KMS-11 (cell line): ENCODE measurements around the gene RXRA.

Experiments used
- H2AFZ ChIP-seq: fragments of 200-600 bp; sonication (generic); 2 replicates; pipeline ENCODE4 v1.6.1; 2016; ENCODE audit warnings: antibody characterized with exemption, mixed run types, low read depth
- H3K27ac ChIP-seq: fragments of 200-600 bp; sonication (generic); 2 replicates; pipeline ENCODE4 v1.6.1; 2016; ENCODE audit warnings: mild to moderate bottlenecking, mixed run types
- H3K27me3 ChIP-seq: fragments of 200-600 bp; sonication (generic); 2 replicates; pipeline ENCODE4 v1.6.1; 2017; ENCODE audit warnings: mild to moderate bottlenecking, low read depth, mixed run types, moderate library complexity; ENCODE audit not compliant: insufficient read depth
- H3K36me3 ChIP-seq: fragments of 200-600 bp; sonication (generic); 2 replicates; pipeline ENCODE4 v1.6.1; 2017; ENCODE audit warnings: mild to moderate bottlenecking, mixed run types; ENCODE audit not compliant: insufficient read depth
- H3K4me1 ChIP-seq: fragments of 200-600 bp; sonication (generic); 2 replicates; pipeline ENCODE4 v1.6.1; 2016; ENCODE audit warnings: mild to moderate bottlenecking, low read depth, mixed run types; ENCODE audit not compliant: poor library complexity, severe bottlenecking
- H3K4me2 ChIP-seq: fragments of 200-600 bp; sonication (generic); 2 replicates; pipeline ENCODE4 v1.7.0; 2016; ENCODE audit warnings: mild to moderate bottlenecking, mixed run types
- H3K4me3 ChIP-seq: fragments of 200-600 bp; sonication (generic); IDR thresholded peaks from 2 replicates; pipeline ENCODE4 v1.6.1; 2017; ENCODE audit warnings: low read depth, low read length, mixed read lengths; ENCODE audit not compliant: insufficient read depth
- H3K79me2 ChIP-seq: fragments of 200-600 bp; sonication (generic); 2 replicates; pipeline ENCODE4 v1.6.1; 2016; ENCODE audit warnings: low read depth, mixed run types; ENCODE audit not compliant: insufficient read depth
- H3K9ac ChIP-seq: fragments of 200-600 bp; sonication (generic); 2 replicates; pipeline ENCODE4 v1.6.1; 2016; ENCODE audit warnings: mild to moderate bottlenecking, mixed run types
- H4K20me1 ChIP-seq: fragments of 200-600 bp; sonication (generic); 2 replicates; pipeline ENCODE4 v1.6.1; 2016; ENCODE audit warnings: mild to moderate bottlenecking, mixed run types; ENCODE audit not compliant: insufficient read depth
- CTCF ChIP-seq: fragments of 200-600 bp; sonication (generic); conservative IDR thresholded peaks from 2 replicates; pipeline ENCODE4 v1.6.1; 2017; ENCODE audit warnings: low read depth, mild to moderate bottlenecking, antibody characterized with exemption, low read length, moderate library complexity, mixed read lengths

Gene RXRA

GRCh38 chr9:134361843-134362414 is 35.7 kb downstream of the RXRA start:
- Histone ChIP-seq H3K9ac (no peak overlapping the region), H3K79me2 (no peaks in the 10 kb centered on the region), H3K36me3 (no peaks in the 10 kb centered on the region), H4K20me1 (no peaks in the 10 kb centered on the region), H2AFZ (no peak overlapping the region), H3K27ac (no peak overlapping the region), H3K4me3 (no peak overlapping the region), H3K27me3 (no peaks in the 10 kb centered on the region), H3K4me1 (peaks cover 18% of the 10 kb centered on the region), H3K4me2 (no peak overlapping the region)
- TF ChIP-seq CTCF = no peak

GRCh38 chr9:134363450-134363849 is 37.2 kb downstream of the RXRA start:
- no peak for TF ChIP-seq CTCF
- Histone ChIP-seq H3K4me3 (no peak overlapping the region), H3K79me2 (no peaks in the 10 kb centered on the region; the same call in 1 of the 2 replicates), H3K9ac (no peak overlapping the region), H3K27ac (no peak overlapping the region), H3K4me2 (no peak overlapping the region), H2AFZ (no peak overlapping the region), H4K20me1 (no peaks in the 10 kb centered on the region), H3K27me3 (no peaks in the 10 kb centered on the region), H3K36me3 (no peaks in the 10 kb centered on the region), H3K4me1 (peaks cover 33% of the 10 kb centered on the region)

DNA sequence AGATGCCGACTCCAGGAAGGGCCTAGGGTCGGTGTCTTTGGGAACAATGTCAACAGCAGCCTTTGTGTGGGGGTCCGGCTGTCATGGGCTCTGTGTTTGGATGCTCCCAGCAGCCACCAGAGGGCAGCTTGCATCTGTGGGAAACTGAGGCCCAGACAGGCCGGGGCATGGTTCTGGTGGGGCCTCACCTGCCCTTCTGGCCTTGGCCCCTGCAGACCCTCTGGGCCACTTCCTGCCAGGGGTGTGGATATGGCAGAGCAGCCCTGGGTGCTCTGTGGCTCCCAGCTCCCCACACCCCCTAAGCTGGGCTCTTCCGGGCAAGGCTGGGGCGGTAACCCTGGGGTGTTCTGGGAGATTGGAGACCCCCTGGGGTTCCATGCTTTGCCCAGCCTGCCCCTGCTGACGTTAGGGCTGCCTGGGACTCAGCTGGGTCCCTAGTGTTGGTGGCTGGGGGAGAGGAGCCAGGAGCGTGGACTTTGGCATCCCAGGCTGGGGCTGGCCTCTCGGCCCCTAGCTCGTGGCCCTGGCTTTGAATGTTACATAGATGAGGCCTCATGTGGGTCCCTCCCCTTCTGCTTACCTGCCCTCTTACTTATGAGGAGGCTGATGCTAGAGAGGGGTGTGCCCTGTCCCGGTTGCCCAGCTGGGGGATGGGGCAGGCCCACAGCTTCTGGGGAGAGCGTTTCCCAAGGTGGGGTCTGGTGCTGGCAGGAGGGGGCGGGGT is 38.3 kb downstream of the RXRA start:
- no peaks in the 10 kb centered on the region for H4K20me1 ChIP-seq
- peaks cover 3% of the 10 kb centered on the region; the same call in 1 of the 2 replicates for H3K79me2 ChIP-seq
- H3K4me3 ChIP-seq = no peak overlapping the region
- H3K4me1 ChIP-seq = peaks cover 37% of the 10 kb centered on the region
- H3K36me3 ChIP-seq = no peaks in the 10 kb centered on the region
- no peak overlapping the region for H3K9ac ChIP-seq
- TF ChIP-seq CTCF = no peak
- no peaks in the 10 kb centered on the region for H3K27me3 ChIP-seq
- no peak overlapping the region for H3K27ac ChIP-seq
- no peak overlapping the region for H2AFZ ChIP-seq
- H3K4me2 ChIP-seq = no peak overlapping the region

DNA sequence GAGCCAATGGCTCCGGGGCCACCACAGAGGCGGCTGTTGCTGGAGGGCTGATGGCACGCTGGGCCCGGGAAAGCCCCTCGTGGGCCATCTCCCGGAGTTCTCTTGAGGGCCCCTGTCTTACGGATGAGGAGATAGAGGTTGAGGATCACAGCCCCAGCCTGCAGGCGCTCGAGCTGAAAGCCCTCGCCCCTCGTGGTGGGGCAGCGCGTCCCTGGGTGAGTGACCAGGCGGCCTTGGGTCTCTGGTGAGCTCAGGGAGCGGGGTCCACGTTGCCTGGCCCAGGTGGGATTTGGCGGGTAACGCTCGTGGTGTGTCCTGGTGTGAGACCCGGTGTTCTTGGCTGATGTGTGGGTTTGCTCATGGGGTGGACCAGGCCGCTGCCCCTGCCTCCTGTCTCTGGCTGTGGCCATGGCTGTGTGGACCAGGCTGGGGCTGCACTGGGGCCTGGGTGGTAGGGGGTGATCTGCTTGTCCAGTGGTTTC is 38.9 kb downstream of the RXRA start:
- TF ChIP-seq CTCF = no peak
- Histone ChIP-seq H3K79me2 (peaks cover 6% of the 10 kb centered on the region; the same call in 1 of the 2 replicates), H3K27me3 (no peaks in the 10 kb centered on the region), H4K20me1 (no peaks in the 10 kb centered on the region), H3K9ac (no peak overlapping the region), H3K4me1 (peaks cover 42% of the 10 kb centered on the region), H3K4me2 (no peak overlapping the region), H2AFZ (no peak overlapping the region), H3K27ac (no peak overlapping the region), H3K36me3 (no peaks in the 10 kb centered on the region), H3K4me3 (no peak overlapping the region)
